Measurements from ENCODE around the gene CDCA8.

GRCh38 chr1:37682334-37682987 lies 9.9 kb upstream of the CDCA8 start:
- no peak for TF ChIP-seq POLR2A (IDR thresholded peaks at IDR 0.05)
- peak; percentile 78 to 96 (median 84) for TF ChIP-seq CTCF (IDR thresholded peaks at IDR 0.05)
